GM18507 (cell line): ENCODE data around the gene TSPAN15.
"Not testable (repeated sequence)": the region's sequence is repeated elsewhere in the genome, so short reads cannot be mapped to it uniquely, and the experiment has no call there.

ENCODE experiments used
- DNase-seq: peaks from one replicate; pipeline ENCODE4 v3.0.0; 2011; ENCODE audit warnings: low read depth; ENCODE audit not compliant: insufficient read length; ENCODE audit errors: extremely low spot score
- FAIRE-seq: peaks from 2 replicates; lab custom pipeline; 2011; peaks lifted over from hg19 to GRCh38; lab: Jason Lieb, UNC

Gene TSPAN15

DNA sequence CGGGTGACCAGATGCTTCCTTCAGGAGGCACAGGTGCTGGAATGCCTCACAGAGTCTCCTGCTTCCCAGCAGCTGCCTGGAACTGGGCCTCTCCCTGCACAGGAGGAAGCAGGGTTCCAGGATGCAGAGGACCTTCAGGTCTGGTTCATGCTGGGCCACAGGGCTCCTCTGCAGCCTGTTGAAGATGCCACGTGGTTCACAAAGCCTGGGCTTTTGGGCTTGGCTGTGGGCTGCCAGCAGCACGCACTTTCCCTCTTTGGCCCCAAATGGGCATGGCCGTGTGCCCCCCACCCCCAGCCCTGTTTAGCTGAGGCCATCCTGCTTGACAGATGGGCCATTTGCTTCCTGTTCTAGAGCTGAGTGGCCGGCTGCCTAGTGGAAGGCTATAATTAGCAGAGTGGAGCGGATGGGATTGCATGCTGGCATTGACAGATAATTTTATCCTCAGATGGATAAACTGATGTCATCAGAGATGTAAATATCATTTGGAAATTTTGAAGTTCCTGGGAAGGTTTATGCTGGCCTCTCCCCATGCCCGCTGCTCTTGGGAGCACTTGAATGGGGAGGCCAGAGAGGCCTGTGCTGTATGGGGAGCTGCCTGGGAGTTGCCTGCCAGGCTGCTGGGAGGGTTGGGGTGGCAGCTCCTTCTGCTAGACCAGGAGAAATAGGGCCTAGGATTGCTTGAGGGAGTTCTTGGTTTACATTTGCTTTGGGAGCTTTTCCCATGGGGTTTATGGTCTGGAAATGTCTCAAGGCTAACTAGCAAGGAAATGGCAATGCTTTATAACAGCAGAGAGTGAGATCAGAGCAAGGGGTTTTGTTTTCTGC is 28.2 kb downstream of the TSPAN15 start:
- FAIRE-seq, result no peak

GRCh38 chr10:69480068-69480412 is 28.8 kb downstream of the TSPAN15 start:
- DNase-seq (no peak), FAIRE-seq (no peak)

More for the DNA sequence above, 28.2 kb downstream of the TSPAN15 start:
- DNase-seq, result no peak

- peak; percentile 15 for DNase-seq
- FAIRE-seq, result no peak
These were observed 30.0 kb downstream of the TSPAN15 start for GRCh38 chr10:69481305-69481704.

GRCh38 chr10:69481811-69482524 is 30.7 kb downstream of the TSPAN15 start:
- no peak for DNase-seq

DNA sequence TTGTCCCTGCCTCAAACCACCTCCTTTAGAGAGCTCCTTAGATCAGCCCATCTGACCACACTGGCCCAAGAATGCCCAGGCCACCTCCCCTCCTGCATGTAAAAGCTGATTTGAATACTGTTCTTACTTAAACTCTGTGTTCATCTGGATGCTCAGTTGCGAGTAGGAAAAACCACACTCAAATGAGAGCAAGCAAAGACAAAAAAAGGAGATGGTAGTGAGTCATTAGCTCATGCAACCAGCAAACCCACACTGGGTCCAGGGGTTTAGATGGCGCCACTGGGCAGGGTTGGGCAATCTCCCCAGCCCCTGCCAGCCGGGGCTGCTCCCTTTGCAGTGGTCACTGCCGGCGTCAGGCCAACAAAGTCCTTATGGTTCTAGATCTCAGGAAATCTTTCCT is 32.7 kb downstream of the TSPAN15 start:
- DNase-seq (no peak), FAIRE-seq (no peak)

More at GRCh38 chr10:69481811-69482524, 30.7 kb downstream of the TSPAN15 start:
- no peak for FAIRE-seq

- FAIRE-seq (no peak), DNase-seq (no peak)
These were observed 33.5 kb downstream of the TSPAN15 start for GRCh38 chr10:69484736-69485135.

- DNase-seq (no peak), FAIRE-seq (no peak)
These were observed 35.9 kb downstream of the TSPAN15 start for GRCh38 chr10:69486922-69487730.

GRCh38 chr10:69488149-69488844 is 37.0 kb downstream of the TSPAN15 start:
- not testable (repeated sequence) for DNase-seq, FAIRE-seq

DNA sequence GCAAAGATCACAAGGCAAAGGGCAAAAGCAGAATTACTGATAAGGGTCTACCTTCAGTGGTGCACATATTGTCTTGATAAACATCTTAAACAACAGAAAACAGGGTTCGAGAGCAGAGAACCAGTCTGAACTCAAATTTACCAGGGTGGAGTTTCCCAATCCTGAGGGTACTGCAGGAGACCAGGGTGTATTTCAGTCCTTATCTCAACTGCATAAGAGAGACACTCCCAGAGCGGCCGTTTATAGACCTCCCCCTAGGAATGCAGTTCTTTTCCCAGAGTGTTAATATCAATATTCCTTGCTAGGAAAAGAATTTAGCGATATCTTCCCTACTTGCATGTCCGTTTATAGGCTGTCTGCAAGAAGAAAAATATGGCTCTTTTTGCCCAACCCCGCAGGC is 37.6 kb downstream of the TSPAN15 start:
- not testable (repeated sequence) for DNase-seq, FAIRE-seq

GRCh38 chr10:69489506-69490090 is 38.3 kb downstream of the TSPAN15 start:
- no peak for FAIRE-seq

GRCh38 chr10:69490876-69491275 is 39.6 kb downstream of the TSPAN15 start:
- DNase-seq (no peak), FAIRE-seq (no peak)

More at GRCh38 chr10:69489506-69490090, 38.3 kb downstream of the TSPAN15 start:
- no peak for DNase-seq

GRCh38 chr10:69491611-69492010 is 40.3 kb downstream of the TSPAN15 start:
- no peak for FAIRE-seq
- no peak for DNase-seq

DNA sequence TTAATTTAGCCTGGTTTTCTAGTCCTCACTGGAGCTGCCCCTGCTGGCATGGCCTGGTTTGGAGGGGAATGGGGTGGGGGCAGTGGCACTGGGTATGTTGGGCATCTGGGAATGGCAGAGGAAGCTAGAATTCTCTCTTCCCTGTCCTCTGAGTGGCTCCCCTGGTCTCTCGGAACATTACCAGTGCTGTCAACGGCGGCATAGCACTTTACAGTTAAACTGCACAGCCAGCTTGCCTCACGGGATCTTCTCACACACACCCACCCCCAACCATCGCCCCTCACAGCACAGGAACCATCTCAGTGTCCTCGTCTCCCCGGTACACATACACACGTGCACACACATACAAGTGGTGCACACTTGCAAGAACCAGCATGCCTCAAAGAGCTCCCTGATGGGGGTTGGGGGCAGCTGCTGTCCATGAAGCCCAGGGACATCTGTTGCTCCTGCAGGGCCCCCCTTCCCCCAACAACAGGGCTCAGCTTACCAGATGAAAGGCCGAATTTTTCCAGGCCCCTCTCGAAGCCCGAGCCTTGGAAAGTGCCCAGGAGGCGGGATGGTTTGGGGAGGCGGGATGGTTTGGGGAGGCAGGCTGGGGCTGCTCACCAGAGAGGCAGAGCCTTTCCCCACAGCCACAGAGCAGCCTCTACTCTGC is 41.0 kb downstream of the TSPAN15 start:
- FAIRE-seq (no peak), DNase-seq (no peak)

DNA sequence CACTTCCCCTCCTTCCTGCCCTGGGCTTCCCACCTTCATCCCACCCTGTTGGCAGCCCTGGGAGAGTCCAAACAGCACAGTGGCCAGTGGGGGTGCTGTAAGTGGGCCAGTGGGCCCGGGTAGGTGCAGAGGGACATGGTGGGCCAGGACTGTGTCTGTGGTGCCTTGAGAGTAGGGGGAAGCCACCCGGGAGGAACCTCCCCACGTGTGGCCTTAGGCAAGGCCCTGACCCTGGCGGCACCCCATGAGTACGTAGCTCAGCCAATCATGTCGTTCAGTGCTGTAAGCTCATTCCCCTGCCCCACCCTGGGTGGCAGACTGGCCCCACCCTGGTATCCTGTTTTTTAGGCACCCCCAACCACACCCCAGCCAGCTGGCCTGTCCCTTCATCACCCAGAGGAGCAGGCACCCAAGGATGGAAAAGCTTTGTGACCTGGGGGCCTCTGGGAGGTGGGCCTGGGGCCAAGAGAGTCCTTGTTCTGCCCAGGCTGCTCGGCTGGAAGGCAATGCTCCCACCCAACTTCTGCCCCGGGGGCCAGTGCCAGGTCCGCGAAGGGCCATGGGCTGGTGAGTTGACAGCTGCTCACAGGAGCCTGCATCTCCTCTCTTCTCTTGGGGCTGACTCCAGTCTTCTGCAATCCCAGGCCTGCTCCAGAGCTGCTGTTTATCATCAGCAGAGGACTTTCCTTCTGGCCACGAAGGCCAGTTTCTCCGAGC is 41.6 kb downstream of the TSPAN15 start:
- FAIRE-seq (no peak), DNase-seq (no peak)

GRCh38 chr10:69494626-69495558 is 43.6 kb downstream of the TSPAN15 start:
- no peak for DNase-seq
- FAIRE-seq, result no peak

- FAIRE-seq, result no peak
- DNase-seq, result no peak
These were observed 44.4 kb downstream of the TSPAN15 start for GRCh38 chr10:69495666-69496065.
